Measurements from ENCODE around the gene TRPV6.

Gene TRPV6

DNA sequence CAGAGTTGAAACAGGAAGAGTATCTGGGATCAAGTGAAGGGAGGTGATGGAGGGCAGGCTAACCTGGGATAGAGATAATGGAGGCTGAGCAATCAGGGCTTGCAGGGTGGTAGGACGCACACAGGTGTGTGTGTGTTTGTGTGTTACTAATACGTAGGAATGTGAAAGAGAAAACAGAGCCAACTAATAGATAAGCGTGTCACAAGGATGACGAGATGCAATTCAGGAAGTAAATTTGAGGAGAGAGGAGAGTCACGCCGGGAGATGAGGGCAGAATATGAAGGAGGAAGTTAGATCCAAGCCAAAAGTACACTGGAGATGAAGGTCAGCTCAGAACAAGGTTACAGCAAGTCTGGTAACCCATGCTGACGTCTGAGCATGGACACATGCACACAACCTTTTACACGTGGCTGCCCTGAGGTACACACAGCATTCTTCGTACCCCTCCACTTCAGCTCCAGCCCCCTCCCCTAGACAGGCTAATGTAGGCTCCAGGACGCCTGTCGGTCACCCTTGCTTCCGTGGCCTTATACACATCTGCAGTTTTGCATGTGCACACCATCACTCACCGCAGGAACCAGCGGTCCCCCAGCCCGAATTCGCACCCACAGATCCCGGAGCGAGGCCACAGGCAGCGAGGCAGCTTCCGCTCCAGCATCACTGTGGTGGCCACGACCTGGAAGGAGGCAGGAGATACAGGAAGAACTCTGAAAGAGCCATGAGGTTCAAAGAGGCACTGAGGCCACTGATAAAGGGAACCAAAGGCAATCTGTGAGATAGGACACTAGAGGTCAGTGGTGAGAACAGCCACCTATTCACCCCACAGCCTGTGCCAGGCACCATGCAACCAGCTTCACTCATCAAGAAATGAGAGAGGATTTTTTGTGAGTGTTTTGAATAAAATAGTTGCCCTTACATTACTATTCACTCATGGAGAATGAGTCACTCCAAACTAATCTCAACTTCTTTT is 23.7 kb upstream of the TRPV6 start:
- no peak for DNase-seq (ENCODE audit: low read depth in 3 of 3, low spot score in 1 of 3)

DNA sequence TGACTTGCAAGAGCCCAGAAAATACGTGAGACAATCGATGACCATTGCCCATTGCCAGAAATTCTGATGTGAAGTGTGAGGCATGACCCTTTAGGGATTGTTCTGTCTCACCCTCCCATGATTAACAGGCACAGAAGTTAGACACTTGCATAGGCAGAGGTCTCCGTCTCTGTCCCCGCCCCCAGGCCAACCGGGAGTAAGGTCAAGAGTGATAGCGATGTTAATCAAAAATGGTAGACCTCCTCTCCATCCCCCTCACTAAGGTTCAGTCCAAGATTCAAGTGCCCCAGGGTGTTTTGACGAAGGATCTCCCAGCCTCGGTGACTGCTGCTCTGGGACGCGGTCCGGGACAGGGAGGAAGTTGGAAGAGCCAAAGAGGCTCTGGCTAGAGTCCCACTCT is 22.7 kb upstream of the TRPV6 start:
- no peak for DNase-seq (ENCODE audit: low read depth in 3 of 3, low spot score in 1 of 3)

DNA sequence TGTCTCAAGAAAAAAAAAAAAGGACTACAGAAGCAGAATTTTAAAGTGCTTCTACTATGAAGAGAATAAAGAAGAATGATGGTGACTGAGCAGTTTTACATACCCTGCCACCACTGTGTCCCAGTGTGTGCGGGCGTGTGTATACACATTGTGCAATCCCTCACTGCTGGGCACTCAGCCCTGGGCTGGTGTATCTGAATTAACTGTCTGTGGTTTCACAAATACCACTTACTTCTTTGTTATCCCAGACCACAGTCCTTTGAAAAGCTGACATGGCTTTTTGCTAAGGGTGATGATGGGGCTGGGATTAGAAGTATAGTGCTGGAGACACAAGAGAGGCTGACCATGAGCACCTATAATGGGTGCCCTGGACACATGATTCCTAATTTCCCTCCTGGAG is 21.1 kb upstream of the TRPV6 start:
- DNase-seq (ENCODE audit: low read depth in 3 of 3, low spot score in 1 of 3), result no peak

DNA sequence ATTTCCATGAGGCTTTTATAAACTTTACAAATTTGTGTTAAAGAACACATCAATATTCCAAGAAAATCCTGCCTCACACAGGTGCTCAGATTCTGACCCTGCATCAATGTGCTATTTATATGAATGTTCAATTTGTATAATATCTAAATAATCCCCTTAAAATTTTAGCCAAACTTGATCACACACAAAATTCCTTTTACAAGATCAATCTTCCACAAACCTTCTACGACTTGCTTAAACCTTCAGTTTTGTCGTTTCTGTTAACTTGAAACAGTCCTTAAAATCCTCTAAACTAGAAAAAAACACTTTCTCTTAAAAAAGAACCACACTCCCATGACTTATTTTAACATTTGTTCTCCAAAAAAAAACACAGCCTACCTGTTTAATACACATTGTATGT is 20.2 kb upstream of the TRPV6 start:
- no peak for DNase-seq (ENCODE audit: low read depth in 3 of 3, low spot score in 1 of 3)

DNA sequence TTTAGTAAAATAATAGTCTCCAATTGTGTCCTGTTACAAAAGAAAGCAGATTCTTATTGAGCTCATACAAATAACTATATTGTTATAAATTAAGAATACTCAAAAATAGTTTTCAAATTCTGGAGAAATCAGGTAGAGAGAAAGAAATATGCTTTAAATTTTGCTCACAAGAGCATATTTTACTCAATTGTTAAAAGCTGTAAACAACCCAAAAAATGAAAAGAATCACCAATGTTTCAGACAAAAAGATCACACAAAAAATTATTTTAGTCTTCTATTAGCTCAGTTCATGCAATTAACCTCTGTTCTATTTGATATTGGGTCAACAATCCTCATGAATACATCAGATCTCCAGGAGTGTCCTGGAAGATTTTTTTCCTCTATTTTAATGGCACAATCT is 18.6 kb upstream of the TRPV6 start:
- no peak for DNase-seq (ENCODE audit: low read depth in 3 of 3, low spot score in 1 of 3)

DNA sequence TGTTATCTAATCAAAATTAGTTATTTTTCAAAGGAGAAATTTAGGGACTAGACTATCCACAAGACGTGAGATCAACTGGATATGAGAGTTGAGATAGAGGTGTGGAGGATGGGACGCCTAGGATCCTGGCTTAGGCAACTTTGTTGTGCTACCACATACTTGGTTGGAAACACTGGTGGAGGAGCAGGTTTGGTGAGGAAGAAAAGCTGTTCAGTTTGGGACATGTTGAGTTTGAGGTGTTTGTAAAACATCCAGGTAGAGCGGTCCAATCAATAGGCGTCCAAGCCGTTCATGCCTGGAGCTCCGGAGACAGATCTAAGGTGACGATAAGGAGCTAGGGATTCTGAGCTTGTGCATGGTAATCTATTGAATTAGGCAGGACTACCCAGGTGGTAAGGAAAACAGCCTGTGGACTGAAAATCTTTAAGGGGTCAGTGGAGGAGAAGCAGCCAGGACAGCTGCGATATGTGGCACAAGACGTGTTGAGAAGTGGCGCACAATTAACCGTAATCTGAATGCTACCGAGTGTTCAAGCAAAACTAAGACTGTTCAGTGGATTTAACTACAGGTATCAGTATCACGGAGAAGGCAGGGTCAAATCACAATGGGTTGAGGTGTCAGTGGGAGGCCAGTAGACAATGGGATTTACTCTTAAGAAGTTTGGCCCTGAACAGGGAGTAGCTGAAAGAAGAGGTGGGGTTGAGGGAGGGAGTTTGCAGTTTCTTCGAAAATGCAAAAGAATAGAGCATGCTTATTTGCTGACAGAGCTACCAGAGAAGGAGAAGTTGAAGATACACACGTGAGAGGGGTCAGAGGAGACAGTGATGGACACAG is 16.1 kb upstream of the TRPV6 start:
- no peak for DNase-seq (ENCODE audit: low read depth in 3 of 3, low spot score in 1 of 3)

DNA sequence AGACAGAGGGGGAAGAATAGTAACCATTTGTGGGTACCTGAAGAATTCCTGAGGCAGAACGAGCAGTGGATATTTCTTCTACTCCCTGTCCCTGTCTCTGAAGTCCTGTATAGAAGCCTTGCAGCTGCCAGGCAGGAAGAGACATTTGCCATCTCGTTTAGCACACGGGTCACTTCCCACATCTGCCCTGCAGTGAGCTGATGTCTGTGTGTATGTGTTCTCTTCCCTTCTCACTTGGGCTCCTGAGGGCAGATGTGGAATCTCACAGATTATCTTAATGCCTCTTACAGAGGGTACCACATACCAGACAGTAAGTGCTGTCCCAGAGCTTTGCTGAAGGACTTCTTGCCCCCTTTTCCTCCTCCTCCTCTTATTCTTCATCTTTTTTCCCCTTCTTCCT is 14.1 kb upstream of the TRPV6 start:
- no peak for DNase-seq (ENCODE audit: low read depth in 3 of 3, low spot score in 1 of 3)

DNA sequence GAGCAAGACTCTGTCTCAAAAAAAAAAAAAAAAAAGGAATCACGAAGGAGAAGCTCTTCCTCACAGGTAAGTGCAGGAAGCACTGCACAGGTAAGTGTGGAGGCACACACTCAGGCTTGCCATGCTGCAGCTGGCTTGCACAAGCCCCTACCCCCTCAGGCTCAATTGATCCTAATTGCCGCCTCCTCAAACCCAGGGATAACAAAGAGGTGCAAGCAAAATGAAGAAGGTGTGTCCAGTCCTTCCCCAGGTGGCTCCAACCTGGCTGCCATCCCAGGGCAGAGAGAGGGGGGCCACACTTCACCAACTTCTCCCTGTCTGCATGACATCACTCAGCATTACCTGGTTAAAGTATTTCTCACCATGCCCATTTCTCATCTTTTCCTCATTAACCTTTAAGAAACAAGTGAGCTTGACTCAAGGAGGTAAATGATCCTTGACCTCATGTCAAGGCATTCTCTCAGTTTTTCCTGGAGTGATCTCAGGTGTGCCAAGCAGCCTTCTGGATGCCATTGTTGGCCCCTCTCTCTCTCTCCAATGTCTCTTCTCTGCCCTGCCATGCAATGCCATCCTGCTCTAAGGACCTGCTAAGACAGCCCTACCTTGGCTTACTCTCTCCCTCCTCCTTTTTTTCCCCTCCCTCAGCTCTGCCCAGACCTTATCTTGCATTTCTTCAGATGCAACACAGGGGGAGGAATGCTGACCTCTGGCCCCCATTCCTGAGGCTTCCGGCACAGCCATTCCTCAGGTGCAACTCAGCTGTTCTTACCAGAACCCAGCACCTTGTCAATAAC is 13.0 kb upstream of the TRPV6 start:
- no peak for DNase-seq (ENCODE audit: low read depth in 3 of 3, low spot score in 1 of 3)

DNA sequence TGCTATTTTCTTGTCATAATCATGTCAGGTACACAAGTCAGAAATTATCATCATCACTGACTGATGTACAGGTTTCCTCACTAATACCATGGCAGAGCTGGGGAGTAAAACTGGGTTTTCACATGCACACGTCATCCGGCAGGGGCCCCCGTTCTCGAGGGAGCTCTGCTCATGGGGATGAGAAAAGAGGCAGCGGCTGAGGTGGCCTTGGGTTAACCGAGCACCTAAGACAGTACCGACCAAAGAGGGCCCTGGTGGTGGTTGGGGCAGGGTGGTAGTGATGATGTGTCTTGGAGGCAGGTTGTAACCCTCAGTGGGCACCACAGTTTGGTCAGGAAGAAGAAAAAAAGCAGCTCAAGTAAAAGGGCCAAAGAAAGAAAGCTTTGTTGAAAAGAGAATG is 12.1 kb upstream of the TRPV6 start:
- DNase-seq (ENCODE audit: low read depth in 3 of 3, low spot score in 1 of 3), result no peak

DNA sequence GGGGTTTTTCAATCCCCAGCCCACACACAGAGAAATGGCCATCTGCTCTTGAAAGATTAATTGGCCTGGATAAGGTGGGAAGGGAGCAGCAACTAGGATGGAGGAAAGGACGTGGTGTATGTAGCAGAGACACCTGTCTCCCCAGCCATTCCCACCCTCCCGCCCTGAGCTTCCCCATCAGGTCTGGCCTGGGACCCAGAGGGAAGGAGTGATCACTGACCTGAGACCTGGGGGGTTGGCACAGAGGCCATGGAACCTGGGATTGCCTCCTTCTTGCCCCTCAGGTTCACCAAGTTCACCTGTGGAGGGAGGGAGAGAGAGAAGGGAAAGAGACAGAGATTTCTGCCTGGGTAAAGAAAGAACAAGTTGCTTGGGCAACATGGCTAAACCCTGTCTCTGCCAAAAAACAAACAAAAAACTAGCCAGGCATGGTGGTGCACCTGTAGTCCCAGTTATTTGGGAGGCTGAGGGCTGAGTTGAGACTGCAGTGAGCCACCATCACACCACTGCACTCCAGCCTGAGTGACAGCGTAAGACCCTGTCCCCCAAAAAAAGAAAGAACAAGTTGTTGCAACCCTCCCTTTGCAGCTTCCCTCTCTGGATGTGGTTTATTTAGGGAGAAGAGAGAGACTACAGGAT is 11.3 kb upstream of the TRPV6 start:
- DNase-seq (ENCODE audit: low read depth in 3 of 3, low spot score in 1 of 3), result no peak

DNA sequence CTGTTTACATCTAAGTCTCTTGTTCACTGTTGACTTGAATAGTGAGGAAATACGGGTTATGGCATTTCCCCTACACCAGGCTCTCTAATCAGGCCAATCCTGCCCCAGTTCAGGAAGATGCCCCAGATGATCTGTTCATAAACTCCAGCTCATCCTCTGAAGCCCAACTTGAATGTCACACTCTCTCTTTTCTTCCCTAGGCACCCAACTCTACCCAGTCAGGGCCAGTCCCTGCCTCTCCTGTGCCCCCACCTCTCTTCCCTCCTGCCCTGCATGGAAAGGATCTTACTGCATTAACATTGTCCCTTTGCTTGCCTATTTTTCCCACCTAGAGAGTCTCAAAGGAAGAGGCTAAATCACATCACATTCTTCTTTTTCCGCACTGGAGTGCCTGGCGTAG is 10.6 kb upstream of the TRPV6 start:
- no peak for DNase-seq (ENCODE audit: low read depth in 3 of 3, low spot score in 1 of 3)

DNA sequence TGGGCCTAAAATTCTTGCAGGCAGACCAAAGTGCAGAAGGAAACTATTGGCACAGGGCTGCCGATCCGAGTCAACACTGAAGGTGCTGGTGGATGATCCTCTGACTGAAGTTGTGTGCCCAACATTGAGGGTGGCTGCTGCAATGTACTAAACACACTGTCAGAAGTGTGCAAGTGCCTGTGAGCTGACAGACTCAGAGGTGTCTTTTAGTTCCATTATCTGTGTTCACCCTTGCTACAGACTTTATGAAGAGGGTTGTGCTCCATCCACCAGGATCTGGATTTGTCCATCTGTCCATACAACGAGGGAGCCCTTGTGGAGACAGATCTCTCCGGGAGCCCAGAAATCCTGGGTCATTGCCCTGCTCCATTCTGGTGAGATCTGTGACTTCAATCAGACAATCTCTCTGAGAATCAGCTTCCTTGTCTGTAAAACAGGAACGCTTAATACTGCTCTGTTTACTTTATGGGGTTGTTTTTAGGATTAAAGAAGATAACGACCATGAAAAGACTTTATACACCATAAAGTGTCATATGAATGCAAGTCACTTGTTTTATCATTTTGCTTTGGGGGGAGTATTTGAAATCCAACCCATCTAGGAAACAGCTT is 9.5 kb upstream of the TRPV6 start:
- no peak for DNase-seq (ENCODE audit: low read depth in 3 of 3, low spot score in 1 of 3)

DNA sequence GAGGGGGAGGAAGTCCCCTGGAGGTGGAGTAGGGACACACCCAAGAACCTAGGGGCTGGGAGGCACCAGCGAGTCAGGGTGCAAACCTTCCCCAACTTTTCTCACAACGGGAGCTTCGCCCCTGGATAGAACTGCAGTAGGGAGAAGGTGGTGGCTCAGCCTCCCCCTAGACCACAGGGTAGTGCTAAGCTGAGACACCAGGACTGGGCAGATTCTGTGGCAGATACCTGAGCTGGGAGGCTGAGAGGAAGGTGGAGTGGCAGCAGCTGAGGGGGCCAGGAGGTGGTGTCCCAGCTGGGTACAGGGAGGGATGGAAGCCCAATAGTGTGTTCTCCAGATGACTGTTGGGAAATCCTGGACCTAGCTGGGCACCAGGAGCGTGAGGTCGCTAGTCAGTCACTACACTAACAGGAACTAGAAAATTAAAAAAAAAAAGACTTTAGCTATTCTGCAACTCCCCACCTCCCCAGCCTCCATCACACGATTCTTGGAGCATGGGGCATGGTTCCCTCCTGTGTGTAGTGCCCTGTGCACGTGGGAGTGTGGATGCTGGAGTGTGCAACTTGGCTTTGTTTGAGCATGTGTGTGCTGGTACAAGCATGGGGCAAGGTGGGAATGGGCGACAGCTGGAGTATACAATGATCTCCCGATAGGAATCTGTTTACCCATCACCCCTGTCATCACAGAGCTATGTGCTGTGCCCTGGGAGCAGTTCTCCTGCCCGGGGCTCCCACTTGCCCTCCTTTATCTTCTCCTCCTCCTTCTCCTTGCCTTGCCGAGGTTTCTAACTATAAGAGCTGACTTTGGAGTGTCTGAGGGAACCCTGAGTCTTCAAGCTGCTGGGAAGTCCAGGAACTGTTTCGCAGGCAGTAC is 8.8 kb upstream of the TRPV6 start:
- no peak for DNase-seq (ENCODE audit: low read depth in 3 of 3, low spot score in 1 of 3)

DNA sequence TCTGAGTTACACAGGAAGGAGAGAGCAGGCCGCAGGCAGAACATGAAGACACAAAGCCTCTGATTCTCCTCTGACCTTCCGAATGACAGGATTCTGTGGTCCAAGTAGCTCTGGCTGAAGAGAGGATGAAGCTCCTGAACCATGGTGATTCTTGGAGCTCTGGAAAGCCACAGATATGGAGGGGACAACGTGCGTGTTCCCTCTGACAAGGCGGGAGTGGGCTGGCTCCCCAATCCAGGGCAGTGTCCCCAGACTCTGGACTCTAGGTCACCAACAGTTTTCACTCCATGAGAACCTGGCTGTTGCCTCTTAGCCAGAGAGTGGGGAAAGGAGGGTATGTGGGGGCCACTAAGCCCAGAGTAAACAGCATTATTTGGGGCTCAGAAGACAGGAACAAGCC is 7.4 kb upstream of the TRPV6 start:
- no peak for DNase-seq (ENCODE audit: low read depth in 3 of 3, low spot score in 1 of 3)

DNA sequence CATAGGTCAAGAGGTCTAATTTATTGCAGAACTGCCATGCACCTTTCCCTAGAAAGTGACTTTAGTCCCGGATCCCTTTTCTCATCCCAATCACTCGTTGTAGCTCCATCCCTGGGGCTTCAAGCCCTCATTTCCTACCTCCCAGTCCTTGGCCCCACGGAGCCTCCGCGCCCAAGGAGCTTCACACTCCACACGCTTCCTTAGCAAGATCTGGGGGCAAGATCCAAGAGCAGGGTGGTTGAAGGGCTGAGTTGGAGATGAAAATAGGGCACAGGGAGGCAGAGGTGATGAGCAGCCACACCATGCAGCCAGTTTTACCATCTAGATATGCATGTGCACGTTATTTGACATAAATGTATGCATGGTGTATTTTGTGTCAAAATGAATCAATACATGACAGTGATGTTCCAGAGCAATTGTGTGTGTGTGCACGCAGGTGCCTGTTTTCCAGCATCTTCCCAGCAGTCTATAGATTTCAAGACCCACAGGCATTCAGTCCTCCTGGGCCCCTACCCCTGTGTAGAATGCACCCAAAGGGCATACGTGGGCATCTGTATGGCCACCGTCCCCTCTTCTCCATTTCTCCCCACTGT is 6.0 kb upstream of the TRPV6 start:
- no peak for DNase-seq (ENCODE audit: low read depth in 3 of 3, low spot score in 1 of 3)

DNA sequence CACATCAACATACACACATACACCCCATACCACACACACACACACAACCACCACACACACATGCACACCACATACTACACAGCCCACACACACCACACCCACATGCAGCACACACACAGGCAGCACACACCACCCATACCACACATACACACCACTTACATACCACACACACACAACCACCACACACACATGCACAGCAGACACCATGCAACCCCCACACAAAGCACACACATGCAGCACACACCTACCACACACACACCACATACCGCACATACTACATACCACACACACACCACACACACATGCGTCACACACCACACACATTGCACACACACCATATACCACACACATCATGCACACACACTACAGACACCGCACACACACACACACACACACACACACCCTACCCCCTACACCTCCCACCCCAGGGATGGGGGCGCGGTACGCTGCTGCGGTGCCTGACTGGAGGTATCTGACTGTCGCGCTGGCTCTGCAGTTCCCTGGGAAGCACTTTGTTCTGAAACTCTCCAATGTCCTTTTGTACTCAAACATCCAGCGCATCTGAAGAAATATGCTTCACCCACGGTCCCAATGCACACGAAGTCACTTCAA is 5.4 kb upstream of the TRPV6 start:
- DNase-seq (ENCODE audit: low read depth in 3 of 3, low spot score in 1 of 3), result no peak

DNA sequence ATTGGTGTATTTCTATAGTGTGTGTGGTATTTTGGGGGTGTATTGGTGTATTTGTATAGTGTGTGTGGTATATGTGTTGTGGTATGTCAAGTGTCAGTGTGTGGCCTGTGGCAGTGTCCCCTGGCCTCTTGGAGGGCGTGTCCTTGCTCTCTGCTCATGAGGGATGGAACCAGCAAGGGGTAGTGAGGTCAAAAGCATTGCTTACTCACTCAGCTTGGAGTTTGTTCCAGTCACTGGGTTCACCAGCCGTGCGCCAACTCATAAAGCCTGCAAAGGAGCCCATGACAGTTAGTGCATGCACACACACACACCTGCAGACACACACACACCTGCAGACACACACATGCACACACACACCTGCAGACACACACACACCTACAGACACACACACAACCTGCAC is 4.3 kb upstream of the TRPV6 start:
- no peak for DNase-seq (ENCODE audit: low read depth in 3 of 3, low spot score in 1 of 3)

DNA sequence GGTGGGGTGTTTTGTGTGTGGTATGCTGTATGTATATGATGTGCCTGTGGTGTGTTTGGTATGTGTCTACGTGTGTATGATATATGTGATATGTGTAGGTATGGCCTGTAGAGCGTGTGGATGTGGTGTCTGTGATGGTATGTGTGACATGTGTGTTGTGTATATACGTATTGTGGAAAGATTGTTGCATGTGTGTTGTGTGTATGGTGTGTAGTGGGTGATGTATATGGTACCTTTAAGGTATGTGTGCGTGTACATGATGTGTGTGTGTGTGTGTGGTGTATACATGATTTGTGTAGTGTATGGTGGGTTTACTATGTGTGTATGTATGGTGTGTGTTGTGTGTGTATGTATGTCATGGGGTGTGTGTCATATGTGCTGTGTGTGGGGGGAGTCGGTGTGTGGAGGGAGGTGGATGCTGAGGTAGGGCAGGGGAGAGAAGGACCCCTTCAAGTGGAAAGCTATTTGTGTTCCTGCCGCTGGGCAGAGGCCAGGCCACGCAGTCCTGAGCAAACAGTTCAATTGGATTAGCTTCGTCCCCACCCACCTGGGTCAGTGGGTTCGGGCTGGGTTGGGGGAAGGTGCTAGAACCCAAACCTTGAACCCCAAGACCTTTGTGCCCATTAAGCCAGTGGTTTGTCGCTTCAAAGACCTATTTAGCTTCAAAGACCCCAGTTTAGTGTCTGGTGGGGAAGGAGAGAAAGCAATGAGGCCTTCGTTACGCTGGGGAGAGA is 1.9 kb upstream of the TRPV6 start:
- DNase-seq (ENCODE audit: low read depth in 3 of 3, low spot score in 1 of 3), result no peak

All from stimulated activated CD4-positive, alpha-beta T cell treated with anti-CD3 and anti-CD28 coated beads, TNF-alpha, amount 100 ng/mL, for 1 hour (primary cell).